Measurements from ENCODE around the gene DUSP22.

DNA sequence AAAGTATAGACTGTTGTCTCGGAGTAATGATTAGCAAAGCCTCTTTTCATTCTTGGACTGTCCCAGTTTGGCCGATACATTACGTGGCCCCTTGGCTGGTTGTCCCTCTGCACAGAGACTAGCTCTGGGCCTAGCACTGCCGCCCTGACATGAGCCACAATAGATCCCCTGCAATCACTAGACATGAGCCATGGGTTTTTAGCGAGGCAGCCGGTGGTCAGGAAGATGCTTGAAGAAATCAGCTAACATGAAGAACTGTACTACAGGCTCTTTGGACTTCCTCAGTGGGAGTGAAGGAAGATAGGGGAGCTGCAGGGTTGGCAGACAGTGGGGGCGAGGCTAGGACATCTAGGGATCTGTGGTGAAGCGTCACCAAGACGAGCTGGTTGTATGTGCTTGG lies 11.0 kb downstream of the DUSP22 start:
- TF ChIP-seq, protein P1, sequence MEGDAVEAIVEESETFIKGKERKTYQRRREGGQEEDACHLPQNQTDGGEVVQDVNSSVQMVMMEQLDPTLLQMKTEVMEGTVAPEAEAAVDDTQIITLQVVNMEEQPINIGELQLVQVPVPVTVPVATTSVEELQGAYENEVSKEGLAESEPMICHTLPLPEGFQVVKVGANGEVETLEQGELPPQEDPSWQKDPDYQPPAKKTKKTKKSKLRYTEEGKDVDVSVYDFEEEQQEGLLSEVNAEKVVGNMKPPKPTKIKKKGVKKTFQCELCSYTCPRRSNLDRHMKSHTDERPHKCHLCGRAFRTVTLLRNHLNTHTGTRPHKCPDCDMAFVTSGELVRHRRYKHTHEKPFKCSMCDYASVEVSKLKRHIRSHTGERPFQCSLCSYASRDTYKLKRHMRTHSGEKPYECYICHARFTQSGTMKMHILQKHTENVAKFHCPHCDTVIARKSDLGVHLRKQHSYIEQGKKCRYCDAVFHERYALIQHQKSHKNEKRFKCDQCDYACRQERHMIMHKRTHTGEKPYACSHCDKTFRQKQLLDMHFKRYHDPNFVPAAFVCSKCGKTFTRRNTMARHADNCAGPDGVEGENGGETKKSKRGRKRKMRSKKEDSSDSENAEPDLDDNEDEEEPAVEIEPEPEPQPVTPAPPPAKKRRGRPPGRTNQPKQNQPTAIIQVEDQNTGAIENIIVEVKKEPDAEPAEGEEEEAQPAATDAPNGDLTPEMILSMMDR (IDR thresholded peaks at IDR 0.05), result no peak
- TF ChIP-seq POLR2AphosphoS5 (IDR thresholded peaks at IDR 0.05), result no peak
- no peak for TF ChIP-seq POLR2A (IDR thresholded peaks at IDR 0.05)
- TF ChIP-seq EP300 (IDR thresholded peaks at IDR 0.05; ENCODE audit: low read depth), result no peak
